ENCODE data around the gene ZER1. TPM values are rescaled to one million over a fixed set of nuclear protein-coding genes. Genes with fewer than 3 reads are reported as not detected.
A peak's percentile ranks its signal among the peaks of the same experiment; 100 is the strongest.

The ZER1 gene
- total RNA-seq, 1 donor from 2014 or later, result 38.0 TPM

DNA sequence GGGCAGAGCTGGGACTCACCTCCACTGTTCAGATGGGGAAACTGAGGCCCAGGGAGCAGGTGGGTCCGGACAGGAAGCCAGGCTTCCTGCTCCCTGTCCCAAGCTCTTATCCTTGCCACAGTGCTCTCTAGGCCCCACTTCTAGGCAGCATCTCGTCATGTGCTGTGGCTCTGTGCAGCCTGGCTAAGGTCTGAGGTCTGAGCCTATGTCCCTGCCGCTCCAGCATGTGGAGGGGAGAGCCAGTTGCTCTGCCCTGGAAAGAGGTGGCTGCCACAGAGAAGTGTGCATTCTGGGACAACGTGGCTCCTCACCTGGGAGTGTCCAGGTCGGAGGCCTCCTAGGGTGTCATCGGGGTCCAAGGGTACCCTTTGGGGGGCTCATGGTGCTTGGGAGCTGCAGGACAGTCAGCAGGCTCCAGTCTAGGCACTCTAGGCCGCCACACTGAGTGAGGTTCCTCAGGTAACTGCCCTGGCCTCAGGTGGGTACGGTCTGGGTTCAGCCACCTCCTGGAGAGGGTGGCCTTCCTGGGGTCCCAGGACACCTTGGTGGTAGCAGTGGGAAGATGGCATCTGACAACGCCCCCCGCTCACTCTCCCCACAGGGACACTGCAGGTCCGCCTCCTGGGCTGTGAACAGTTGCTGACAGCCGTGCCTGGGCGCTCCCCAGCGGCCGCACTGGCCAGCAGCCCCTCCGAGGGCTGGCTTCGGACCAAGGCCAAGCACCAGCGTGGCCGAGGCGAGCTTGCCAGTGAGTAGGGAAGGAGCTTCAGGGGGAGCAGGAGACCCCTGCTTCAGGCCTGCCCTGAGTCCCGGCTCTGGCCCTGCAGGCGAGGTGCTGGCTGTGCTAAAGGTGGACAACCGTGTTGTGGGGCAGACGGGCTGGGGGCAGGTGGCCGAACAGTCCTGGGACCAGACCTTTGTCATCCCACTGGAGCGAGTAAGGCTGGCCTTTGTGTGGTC lies 59.0 kb downstream of the ZER1 start:
- H3K9me3 Mint-ChIP-seq (ENCODE audit: unreplicated experiment), result no peaks in the 10 kb centered on the region
- no peak overlapping the region for H3K27ac Mint-ChIP-seq (ENCODE audit: unreplicated experiment)
- TF ChIP-seq, protein P1, sequence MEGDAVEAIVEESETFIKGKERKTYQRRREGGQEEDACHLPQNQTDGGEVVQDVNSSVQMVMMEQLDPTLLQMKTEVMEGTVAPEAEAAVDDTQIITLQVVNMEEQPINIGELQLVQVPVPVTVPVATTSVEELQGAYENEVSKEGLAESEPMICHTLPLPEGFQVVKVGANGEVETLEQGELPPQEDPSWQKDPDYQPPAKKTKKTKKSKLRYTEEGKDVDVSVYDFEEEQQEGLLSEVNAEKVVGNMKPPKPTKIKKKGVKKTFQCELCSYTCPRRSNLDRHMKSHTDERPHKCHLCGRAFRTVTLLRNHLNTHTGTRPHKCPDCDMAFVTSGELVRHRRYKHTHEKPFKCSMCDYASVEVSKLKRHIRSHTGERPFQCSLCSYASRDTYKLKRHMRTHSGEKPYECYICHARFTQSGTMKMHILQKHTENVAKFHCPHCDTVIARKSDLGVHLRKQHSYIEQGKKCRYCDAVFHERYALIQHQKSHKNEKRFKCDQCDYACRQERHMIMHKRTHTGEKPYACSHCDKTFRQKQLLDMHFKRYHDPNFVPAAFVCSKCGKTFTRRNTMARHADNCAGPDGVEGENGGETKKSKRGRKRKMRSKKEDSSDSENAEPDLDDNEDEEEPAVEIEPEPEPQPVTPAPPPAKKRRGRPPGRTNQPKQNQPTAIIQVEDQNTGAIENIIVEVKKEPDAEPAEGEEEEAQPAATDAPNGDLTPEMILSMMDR (IDR thresholded peaks at IDR 0.05; ENCODE audit: partially characterized antibody, unreplicated experiment), result no peak
- no peaks in the 10 kb centered on the region for H3K36me3 Mint-ChIP-seq (ENCODE audit: unreplicated experiment)
- DNase-seq, result no peak
- H3K4me1 Mint-ChIP-seq (ENCODE audit: low read depth, unreplicated experiment), result no peaks in the 10 kb centered on the region
- H3K4me3 Mint-ChIP-seq (ENCODE audit: unreplicated experiment), result no peak overlapping the region
- no peaks in the 10 kb centered on the region for H3K27me3 Mint-ChIP-seq (ENCODE audit: unreplicated experiment)

DNA sequence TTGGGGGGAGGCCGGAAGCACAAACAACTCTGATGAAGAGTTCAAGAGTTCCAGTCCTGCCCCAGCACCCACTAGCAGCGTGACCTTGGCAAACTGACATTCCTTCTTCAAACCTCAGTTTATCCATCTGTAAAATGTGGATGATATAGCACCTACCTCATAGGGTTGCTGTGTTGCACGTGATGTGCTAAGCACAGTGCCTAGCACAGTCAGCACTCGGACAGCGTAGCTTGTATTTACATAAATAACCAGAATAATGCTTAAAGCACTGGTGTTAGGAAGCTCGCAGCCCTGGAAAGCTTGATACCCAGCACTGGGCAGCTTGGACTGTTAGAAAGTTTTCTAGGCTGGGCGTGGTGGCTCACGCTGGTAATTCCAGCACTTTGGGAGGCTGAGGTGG lies 64.3 kb downstream of the ZER1 start:
- no peak overlapping the region for H3K4me3 Mint-ChIP-seq (ENCODE audit: unreplicated experiment)
- no peaks in the 10 kb centered on the region for H3K27me3 Mint-ChIP-seq (ENCODE audit: unreplicated experiment)
- no peaks in the 10 kb centered on the region for H3K9me3 Mint-ChIP-seq (ENCODE audit: unreplicated experiment)
- no peaks in the 10 kb centered on the region for H3K4me1 Mint-ChIP-seq (ENCODE audit: low read depth, unreplicated experiment)
- no peak for DNase-seq
- no peak overlapping the region for H3K27ac Mint-ChIP-seq (ENCODE audit: unreplicated experiment)
- H3K36me3 Mint-ChIP-seq (ENCODE audit: unreplicated experiment), result no peaks in the 10 kb centered on the region
- TF ChIP-seq, protein P1 (IDR thresholded peaks at IDR 0.05; ENCODE audit: partially characterized antibody, unreplicated experiment), result no peak

- Mint-ChIP-seq H3K9me3 (ENCODE audit: unreplicated experiment) (no peaks in the 10 kb centered on the region), H3K27ac (ENCODE audit: unreplicated experiment) (no peak overlapping the region), H3K36me3 (ENCODE audit: unreplicated experiment) (no peaks in the 10 kb centered on the region), H3K27me3 (ENCODE audit: unreplicated experiment) (peaks cover 3% of the 10 kb centered on the region), H3K4me3 (ENCODE audit: unreplicated experiment) (no peak overlapping the region), H3K4me1 (ENCODE audit: low read depth, unreplicated experiment) (no peaks in the 10 kb centered on the region)
- peak; percentile 43 for DNase-seq
- TF ChIP-seq, protein P1 (IDR thresholded peaks at IDR 0.05; ENCODE audit: partially characterized antibody, unreplicated experiment), result no peak
These were observed 64.9 kb downstream of the ZER1 start for GRCh38 chr9:128706671-128707381.

GRCh38 chr9:128706045-128706444 lies 65.7 kb downstream of the ZER1 start:
- no peaks in the 10 kb centered on the region for H3K36me3 Mint-ChIP-seq (ENCODE audit: unreplicated experiment)
- DNase-seq, result no peak

More at GRCh38 chr9:128706045-128706444, 65.7 kb downstream of the ZER1 start:
- Mint-ChIP-seq H3K27ac (ENCODE audit: unreplicated experiment) (no peak overlapping the region), H3K4me1 (ENCODE audit: low read depth, unreplicated experiment) (no peaks in the 10 kb centered on the region), H3K9me3 (ENCODE audit: unreplicated experiment) (no peaks in the 10 kb centered on the region), H3K27me3 (ENCODE audit: unreplicated experiment) (peaks cover 3% of the 10 kb centered on the region), H3K4me3 (ENCODE audit: unreplicated experiment) (no peak overlapping the region)
- TF ChIP-seq, protein P1 (IDR thresholded peaks at IDR 0.05; ENCODE audit: partially characterized antibody, unreplicated experiment), result no peak

All from glutamatergic neuron (in vitro differentiated cells).